SIG-M5 (cell line): ENCODE data around the gene PREX1.
"Not testable (repeated sequence)": the region's sequence is repeated elsewhere in the genome, so short reads cannot be mapped to it uniquely, and the experiment has no call there.

Experiments used
- DNase-seq: peaks from one replicate; lab custom pipeline; 2025; lab: John Stamatoyannopoulos, UW

The PREX1 gene

GRCh38 chr20:48772183-48772976, 55.4 kb downstream of the PREX1 start:
- DNase-seq = peak; percentile 74

- DNase-seq = no peak
Measured at GRCh38 chr20:48771542-48771941, 56.3 kb downstream of the PREX1 start.

GRCh38 chr20:48770700-48771442, 56.9 kb downstream of the PREX1 start:
- DNase-seq = no peak

GRCh38 chr20:48769069-48769983, 58.5 kb downstream of the PREX1 start:
- no peak for DNase-seq

- DNase-seq = no peak
Measured at GRCh38 chr20:48766961-48767960, 60.5 kb downstream of the PREX1 start.

GRCh38 chr20:48766205-48766604, 61.6 kb downstream of the PREX1 start:
- no peak for DNase-seq

- no peak for DNase-seq
Measured at GRCh38 chr20:48765359-48765758, 62.4 kb downstream of the PREX1 start.

GRCh38 chr20:48763216-48763914, 64.4 kb downstream of the PREX1 start:
- no peak for DNase-seq

GRCh38 chr20:48761874-48762273, 65.9 kb downstream of the PREX1 start:
- no peak for DNase-seq

GRCh38 chr20:48761023-48761785, 66.6 kb downstream of the PREX1 start:
- peak; percentile 62 for DNase-seq

- DNase-seq = peak; percentile 52
Measured at GRCh38 chr20:48760403-48760983, 67.3 kb downstream of the PREX1 start.

GRCh38 chr20:48759631-48760245, 68.1 kb downstream of the PREX1 start:
- DNase-seq = no peak

GRCh38 chr20:48758206-48758820, 69.5 kb downstream of the PREX1 start:
- DNase-seq = peak; percentile 7

- DNase-seq = not testable (repeated sequence)
Measured at GRCh38 chr20:48756774-48757173, 71.0 kb downstream of the PREX1 start.

GRCh38 chr20:48754292-48754691, 73.5 kb downstream of the PREX1 start:
- DNase-seq = no peak

GRCh38 chr20:48752963-48753362, 74.8 kb downstream of the PREX1 start:
- DNase-seq = no peak

GRCh38 chr20:48751871-48752270, 75.9 kb downstream of the PREX1 start:
- no peak for DNase-seq

GRCh38 chr20:48750941-48751635, 76.7 kb downstream of the PREX1 start:
- no peak for DNase-seq
